HG02973 (cell line): ENCODE data around the gene MB.
"Not testable (repeated sequence)": the region's sequence is repeated elsewhere in the genome, so short reads cannot be mapped to it uniquely, and the experiment has no call there.

Experiments used
- ATAC-seq: cut with Tn5 transposase; IDR thresholded peaks from one replicate; pipeline ENCODE4 v1.9.1; 2021; ENCODE audit warnings: moderate library complexity; ENCODE audit not compliant: unreplicated experiment

MB gene

DNA sequence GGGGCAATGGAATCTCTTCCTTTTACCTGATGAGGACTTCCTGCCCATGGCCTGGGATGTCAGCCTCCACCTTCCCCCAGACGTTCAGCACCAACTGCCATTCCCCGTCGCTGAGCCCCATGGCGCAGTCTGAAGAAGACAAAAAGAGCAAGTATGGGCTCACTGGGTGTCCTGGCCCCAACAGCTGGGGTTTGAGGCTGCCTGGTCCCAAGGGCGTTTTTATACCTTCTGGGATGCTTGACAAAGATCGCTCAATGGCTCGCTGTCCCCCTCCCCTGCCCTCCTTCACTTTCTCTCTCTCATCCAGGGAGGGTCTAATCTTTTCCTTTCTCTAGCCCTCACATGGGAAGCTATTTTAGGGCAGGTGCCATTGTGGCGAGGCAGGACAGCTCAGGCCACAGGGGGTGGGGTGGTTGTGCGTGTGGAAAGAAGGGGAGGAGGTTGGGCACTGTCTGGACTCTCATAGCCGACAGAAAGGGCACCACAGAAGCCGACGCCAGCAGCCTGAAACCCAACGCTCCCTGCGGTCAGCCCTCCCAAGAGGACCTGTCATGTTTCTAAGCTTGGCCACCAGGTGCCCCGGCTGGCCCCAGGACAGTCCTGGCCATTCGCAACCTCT, at the start of gene MB:
TSS of gene MB (minus strand) at position 193 of the 619 bp plus-strand sequence. CDS start at position 121, 72 bp downstream.
- ATAC-seq, result no peak

- ATAC-seq, result not testable (repeated sequence)
Observed at GRCh38 chr22:35666699-35667098, 49.6 kb upstream of the MB start.

DNA sequence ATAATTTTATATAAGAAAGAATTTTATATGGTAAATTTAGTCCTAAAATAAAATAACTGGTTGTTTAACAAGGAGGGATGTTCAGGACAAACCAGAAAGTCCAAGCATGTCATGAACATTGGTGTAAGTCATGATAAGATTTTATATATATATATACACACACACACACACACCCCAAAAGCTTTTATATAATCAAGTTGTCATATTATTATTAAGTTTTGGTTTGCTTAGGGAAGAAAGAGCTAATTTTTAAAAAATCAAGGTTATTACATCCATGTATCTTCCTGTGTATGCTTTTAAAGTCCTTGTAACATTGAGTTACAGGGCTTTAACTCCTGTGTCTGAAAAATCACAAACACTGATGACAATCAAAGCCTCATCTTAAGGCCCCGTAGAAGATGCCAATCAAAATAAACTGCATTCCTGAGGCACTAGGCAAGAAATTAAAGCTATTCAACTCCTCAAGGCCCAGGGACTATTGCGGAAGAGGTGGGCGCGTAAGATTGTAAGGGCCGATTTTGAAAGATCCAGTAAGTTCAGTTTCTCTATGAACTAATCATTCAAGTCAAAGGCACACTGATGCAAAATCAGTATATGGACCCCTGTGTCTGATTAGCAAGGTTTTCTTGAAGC, 47.9 kb upstream of the MB start:
- ATAC-seq, result no peak

GRCh38 chr22:35663371-35663770, 46.2 kb upstream of the MB start:
- no peak for ATAC-seq

- no peak for ATAC-seq
Observed at GRCh38 chr22:35662914-35663313, 45.8 kb upstream of the MB start.

DNA sequence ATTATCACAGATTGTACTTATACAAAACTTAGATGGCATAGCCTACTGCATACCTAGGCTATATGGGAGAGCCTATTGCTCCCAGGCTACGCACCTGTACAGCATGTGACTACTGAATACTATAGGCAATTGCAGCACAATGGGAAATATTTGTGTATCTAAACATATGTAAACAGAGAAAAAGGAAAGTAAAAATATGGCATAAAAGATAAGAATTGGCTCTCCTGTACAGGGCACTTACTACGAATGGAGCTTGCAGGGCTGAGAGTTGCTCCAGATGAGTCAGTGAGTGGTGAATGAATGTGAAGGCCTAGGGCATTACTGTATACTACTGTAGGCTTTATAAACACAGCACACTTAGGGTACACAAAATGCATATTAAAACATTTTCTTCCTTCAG, 44.3 kb upstream of the MB start:
- ATAC-seq, result no peak

DNA sequence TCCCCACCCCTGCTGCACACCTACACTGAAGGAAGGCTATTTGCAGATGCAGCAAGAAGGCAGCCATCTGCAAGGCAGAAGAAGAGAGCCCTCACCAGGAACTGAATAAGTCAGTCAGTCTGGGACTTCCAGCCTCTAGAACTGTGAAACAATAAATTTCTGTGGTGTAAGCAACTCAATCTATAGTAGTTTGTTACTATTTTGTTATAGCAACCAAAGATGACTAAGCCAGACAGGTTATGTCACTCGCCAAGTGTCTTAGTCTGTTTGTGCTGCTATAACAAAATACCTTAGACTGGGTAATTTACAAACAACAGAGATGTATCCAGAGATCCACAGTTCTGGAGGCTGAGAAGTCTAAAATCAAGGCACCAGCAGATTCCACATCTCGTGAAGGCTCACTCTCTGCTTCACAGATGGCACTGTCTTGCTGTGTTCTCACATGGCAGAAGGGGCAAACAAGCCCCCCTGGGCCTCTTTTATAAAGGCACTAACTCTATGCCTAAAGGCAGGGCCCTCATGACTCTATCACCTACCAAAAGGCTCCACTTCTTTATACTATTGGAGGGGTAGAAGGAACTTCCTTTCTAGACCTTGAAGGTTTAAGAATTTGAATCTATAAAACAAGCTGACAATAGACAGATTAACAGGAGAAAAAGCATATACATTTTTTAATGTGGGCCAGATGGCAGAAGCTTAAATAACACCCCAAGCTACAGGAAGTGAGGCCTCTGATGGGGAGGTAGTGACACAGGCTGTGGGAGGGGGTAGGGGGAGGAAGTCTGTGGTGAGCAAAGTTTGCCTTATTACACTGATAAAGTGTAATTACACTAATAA, 43.4 kb upstream of the MB start:
- ATAC-seq, result no peak

- no peak for ATAC-seq
Observed at GRCh38 chr22:35657571-35658312, 40.6 kb upstream of the MB start.

DNA sequence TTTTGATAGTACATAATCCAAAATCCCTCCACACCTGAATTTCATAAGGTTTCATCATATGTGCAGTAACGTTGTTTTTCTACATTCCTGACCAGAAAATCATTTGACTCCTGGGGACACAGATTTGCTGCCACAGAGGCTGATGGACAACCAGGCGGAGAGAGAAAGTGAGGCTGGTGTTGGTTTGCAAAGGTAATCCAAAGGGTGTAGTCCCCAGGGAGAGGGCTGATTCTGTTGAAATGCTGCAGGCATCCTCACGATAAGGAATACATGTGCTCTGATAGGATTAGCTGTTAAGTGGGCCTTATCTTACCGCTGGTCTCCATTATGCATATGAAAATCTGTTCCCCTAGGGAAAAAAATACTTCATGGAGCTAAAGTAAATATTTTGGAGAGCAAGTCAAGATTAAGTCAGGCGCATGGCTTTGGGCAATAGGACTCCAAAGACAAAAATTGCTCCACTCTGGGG, 39.2 kb upstream of the MB start:
- no peak for ATAC-seq

GRCh38 chr22:35653824-35654223, 36.7 kb upstream of the MB start:
- ATAC-seq, result no peak

GRCh38 chr22:35651085-35651484, 34.0 kb upstream of the MB start:
- no peak for ATAC-seq

DNA sequence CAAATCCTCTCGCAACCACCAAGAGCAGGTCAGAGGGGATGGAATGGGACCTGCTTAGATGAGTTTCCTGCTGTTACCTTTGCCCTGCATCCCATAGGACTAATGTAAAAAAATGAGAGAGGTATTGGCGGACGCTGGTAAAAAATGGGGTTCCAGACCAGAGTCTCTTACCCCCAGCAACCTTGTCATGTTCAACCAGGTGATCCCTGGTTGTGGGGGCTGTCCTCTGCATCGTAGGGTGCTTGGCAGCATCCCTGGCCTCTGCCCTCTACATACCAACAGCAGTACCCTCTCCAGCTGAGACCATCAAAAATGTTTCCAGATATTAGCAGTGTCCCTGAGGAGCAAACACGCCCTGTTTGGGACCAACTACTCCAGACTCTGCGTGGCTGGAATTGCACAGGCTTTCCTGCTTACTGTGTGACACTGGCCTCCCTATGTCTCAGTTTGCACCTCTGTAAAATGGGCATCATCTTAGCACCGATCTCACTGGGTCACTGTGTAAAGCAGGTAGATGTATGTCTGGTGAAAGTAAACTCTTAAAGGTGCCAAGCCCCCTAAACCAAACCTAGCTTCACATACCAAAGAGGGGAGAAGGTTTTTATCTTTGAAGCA, 32.6 kb upstream of the MB start:
- ATAC-seq, result no peak

DNA sequence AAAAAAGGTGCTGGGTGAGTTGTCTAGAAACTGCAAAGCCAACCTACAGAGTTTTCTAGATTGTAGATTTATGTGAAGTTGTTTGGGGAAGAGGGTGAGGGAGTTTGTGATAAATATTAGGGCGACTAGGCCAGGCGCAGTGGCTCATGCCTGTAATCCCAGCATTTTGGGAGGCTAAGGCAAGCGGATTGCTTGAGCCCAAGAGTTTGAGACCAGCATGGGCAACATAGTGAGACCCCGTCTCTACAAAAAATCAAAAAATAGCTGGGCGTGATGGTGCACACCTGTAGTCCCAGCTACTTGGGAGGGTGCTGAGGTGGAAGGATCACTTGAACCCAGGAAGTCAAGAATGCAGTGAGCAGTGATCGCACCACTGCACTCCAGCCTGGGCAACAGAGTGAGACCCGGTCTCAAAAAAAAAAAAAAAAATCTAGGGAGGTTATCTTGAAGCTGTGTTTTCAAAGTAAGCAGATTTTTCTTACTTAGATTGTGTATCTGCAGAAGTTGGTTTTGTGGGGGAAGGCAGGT, 32.0 kb upstream of the MB start:
- no peak for ATAC-seq

GRCh38 chr22:35648066-35649025, 31.2 kb upstream of the MB start, which contains the start of gene APOL6:
Gene APOL6, plus strand, starts transcription at chr22:35648446. Its CDS starts 7,980 bp downstream, at chr22:35656426.
- no peak for ATAC-seq

GRCh38 chr22:35645646-35646045, 28.5 kb upstream of the MB start:
- no peak for ATAC-seq

GRCh38 chr22:35643991-35644390, 26.9 kb upstream of the MB start:
- ATAC-seq, result no peak

DNA sequence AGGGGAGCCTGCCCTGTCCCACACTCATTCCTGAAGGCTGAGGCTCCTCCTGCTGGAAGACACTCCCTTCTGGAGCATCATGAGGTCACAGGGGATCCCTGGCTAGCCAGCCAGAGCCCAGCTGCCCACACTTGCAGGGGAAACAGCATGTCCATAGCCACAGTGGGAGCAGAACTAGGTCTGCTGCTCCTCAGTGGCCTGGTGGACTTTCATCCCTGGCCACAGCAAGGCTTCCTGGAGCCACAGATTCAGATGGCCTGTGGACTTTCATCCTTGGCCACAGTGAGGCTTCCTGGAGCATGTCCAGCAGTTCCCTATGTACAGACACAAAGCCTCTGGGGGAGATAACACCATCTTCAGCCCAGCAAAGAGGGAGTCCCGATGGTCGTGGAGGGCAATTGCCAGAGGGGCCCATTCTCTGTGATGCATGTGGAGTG, 25.2 kb upstream of the MB start:
- ATAC-seq, result no peak

GRCh38 chr22:35641494-35642120, 24.5 kb upstream of the MB start:
- ATAC-seq, result no peak

- ATAC-seq, result no peak
Observed at GRCh38 chr22:35638410-35638809, 21.3 kb upstream of the MB start.
